Natural killer cell (primary cell): ENCODE results near the gene WFS1. TPM values are rescaled to one million over a fixed set of nuclear protein-coding genes. Genes with fewer than 3 reads are reported as not detected.

Source experiments
- ATAC-seq, 3 donors: fragments of 150-1000 bp in 2 of 3; fragments of 200-7000 bp in 1 of 3; cut with Tn5 transposase; 1 replicate in 1 of 3; 2 replicates in 2 of 3; pipeline ENCODE4 v1.10.0; 2021; ENCODE audit warnings: mild to moderate bottlenecking in 2 of 3, moderate library complexity in 2 of 3
- DNase-seq, 2 donors: peaks; one replicate each; pipeline versions ENCODE4 v3.0.0 to v3.0.0-alpha.2; 2013 to 2021; ENCODE audit warnings: mixed read lengths in 1 of 2
- H3K27ac ChIP-seq: one replicate; pipeline ENCODE4 v1.5.1; 2013; ENCODE audit warnings: mild to moderate bottlenecking, low read length
- H3K27me3 ChIP-seq: one replicate; pipeline ENCODE4 v1.6.1; 2013; ENCODE audit warnings: low read length; ENCODE audit not compliant: control insufficient read depth, insufficient read depth
- H3K36me3 ChIP-seq: one replicate; pipeline ENCODE4 v1.6.1; 2013; ENCODE audit warnings: low read length; ENCODE audit not compliant: control insufficient read depth, insufficient read depth
- H3K4me1 ChIP-seq: one replicate; pipeline ENCODE4 v1.6.1; 2013; ENCODE audit warnings: low read length; ENCODE audit not compliant: control insufficient read depth, insufficient read depth
- H3K4me3 ChIP-seq: one replicate; pipeline ENCODE4 v1.5.1; 2013; ENCODE audit warnings: low read length
- H3K9me3 ChIP-seq: one replicate; pipeline ENCODE4 v1.6.1; 2013; ENCODE audit warnings: low read length; ENCODE audit not compliant: control insufficient read depth, insufficient read depth
- H3K27ac Mint-ChIP-seq, 2 donors: one replicate each; pipeline ENCODE4 v1.8.0; 2022; ENCODE audit warnings: mild to moderate bottlenecking in 2 of 2, mixed read lengths in 2 of 2, moderate library complexity in 1 of 2
- H3K27me3 Mint-ChIP-seq, 2 donors: one replicate each; pipeline ENCODE4 v1.8.0; 2022; ENCODE audit warnings: low read depth in 2 of 2, mixed read lengths in 2 of 2
- H3K36me3 Mint-ChIP-seq: one replicate; pipeline ENCODE4 v1.8.0; 2022; ENCODE audit warnings: mixed read lengths
- H3K4me1 Mint-ChIP-seq, 2 donors: one replicate each; pipeline ENCODE4 v1.8.0; 2022; ENCODE audit warnings: mixed read lengths in 2 of 2
- H3K4me3 Mint-ChIP-seq: one replicate; pipeline ENCODE4 v1.8.0; 2022; ENCODE audit warnings: mild to moderate bottlenecking, moderate library complexity, mixed read lengths
- H3K9me3 Mint-ChIP-seq, 2 donors: one replicate each; pipeline ENCODE4 v1.8.0; 2022; ENCODE audit warnings: mixed read lengths in 2 of 2
- WGBS: methylation state at CpG from one replicate; pipeline ENCODE4 v1.1.7; 2013; ENCODE audit warnings: missing lambda C conversion rate; ENCODE audit not compliant: insufficient coverage; 5-methylcytosine and 5-hydroxymethylcytosine counted together
- intact Hi-C: fragments of 100-400 bp; cut with micrococcal nuclease; formaldehyde crosslinking; loops from one replicate; pipeline ENCODE4 v1.14.2; 2022
- total RNA-seq, 4 donors: library from RNA; stranded (reverse); fragments of 120-200 nt in 1 of 4; gene quantifications; one replicate each; pipeline versions ENCODE4 v1.2.3 to v1.2.4, GENCODE V29; 2013 to 2022
- TF ChIP-seq, protein P1 (sequence below): fragments of 200-600 bp; IDR thresholded peaks from one replicate; pipeline ENCODE4 v1.8.0; 2022; ENCODE audit warnings: antibody characterized with exemption

Gene WFS1
- total RNA-seq, 3 donors from 2014 or later (not counting 1 experiment from before 2014, with no cell fraction given) = 3.0 to 5.6 (median 3.5) TPM

DNA sequence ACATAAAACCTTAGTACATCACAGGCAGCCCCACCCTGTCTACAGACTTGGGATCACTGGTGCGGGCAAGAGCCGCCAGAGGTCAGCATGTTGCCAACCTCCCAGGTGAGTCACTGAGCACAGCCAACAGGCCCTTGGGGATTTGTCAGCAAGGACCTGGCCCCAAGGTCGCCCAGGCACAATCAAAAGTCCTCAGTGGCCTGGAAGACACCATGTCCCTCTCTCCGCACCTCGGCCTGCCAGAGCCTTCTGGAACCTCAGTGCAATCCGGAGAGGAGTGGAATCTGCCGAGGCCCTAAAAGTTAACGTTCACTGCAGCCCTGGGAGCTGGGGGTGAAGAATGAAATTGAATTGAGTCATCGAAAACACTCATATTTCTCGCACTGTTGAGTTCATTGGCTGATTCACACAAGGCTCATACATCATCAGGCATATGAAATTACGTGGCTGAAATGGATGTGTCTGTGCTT lies 74.3 kb downstream of the WFS1 start:
- no peak overlapping the region for H3K27ac ChIP-seq
- peaks cover 9% of the 10 kb centered on the region for H3K4me1 ChIP-seq
- Mint-ChIP-seq H3K27me3 (peaks cover 0 to 9% of the 10 kb centered on the region in 2 donors), H3K4me1 (peaks cover 20 to 26% of the 10 kb centered on the region in 2 donors), H3K27ac (no peak overlapping the region), H3K9me3 (no peaks in the 10 kb centered on the region), H3K36me3 (no peaks in the 10 kb centered on the region), H3K4me3 (no peak overlapping the region)
- DNase-seq (no peak), ATAC-seq (no peak)
- no peak overlapping the region for H3K4me3 ChIP-seq
- intact Hi-C loops = no loop called here
- TF ChIP-seq, protein P1, sequence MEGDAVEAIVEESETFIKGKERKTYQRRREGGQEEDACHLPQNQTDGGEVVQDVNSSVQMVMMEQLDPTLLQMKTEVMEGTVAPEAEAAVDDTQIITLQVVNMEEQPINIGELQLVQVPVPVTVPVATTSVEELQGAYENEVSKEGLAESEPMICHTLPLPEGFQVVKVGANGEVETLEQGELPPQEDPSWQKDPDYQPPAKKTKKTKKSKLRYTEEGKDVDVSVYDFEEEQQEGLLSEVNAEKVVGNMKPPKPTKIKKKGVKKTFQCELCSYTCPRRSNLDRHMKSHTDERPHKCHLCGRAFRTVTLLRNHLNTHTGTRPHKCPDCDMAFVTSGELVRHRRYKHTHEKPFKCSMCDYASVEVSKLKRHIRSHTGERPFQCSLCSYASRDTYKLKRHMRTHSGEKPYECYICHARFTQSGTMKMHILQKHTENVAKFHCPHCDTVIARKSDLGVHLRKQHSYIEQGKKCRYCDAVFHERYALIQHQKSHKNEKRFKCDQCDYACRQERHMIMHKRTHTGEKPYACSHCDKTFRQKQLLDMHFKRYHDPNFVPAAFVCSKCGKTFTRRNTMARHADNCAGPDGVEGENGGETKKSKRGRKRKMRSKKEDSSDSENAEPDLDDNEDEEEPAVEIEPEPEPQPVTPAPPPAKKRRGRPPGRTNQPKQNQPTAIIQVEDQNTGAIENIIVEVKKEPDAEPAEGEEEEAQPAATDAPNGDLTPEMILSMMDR = no peak
- no peaks in the 10 kb centered on the region for H3K9me3 ChIP-seq
- H3K27me3 ChIP-seq = no peaks in the 10 kb centered on the region
- WGBS = 74% methylated on average over 11 of the region's 11 CpGs
- H3K36me3 ChIP-seq = no peaks in the 10 kb centered on the region

DNA sequence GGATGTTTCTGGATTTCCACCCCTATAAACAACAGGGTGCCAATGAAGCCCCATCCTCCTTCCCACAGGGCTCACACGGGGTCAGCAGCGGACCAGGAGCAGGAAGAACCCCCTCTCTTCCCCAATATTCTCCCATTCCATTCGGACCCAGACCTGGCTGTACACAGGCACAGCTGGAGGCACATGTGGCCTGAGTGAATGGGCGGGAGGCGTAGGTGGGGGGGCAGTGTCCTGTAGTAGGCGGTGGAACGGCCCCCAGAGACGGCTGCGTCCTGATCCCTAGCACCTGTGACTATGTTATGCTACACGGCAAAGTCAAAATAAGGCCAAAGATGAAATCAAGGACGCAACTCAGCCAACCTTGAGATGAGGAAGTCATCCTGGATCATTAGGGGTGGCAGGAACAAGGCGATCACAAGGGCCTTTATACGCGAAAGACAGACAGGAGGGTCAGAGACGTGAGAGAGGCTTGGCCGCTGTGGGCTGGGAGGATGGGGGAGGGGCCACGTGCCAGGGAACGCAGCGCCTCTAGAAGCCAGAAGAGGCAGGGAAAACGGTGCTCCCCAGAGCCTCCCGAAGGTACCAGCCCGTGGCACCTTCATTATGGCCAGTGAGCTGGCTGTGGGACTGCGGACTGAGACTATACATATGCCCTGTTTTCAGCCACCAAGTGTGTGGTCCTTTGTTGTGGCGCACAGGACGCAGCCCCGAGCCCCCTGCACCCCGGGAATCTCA lies 75.6 kb downstream of the WFS1 start:
- Mint-ChIP-seq H3K4me1 (peaks cover 7 to 18% of the 10 kb centered on the region in 2 donors), H3K27me3 (peaks cover 0 to 9% of the 10 kb centered on the region in 2 donors), H3K36me3 (no peaks in the 10 kb centered on the region), H3K4me3 (no peak overlapping the region), H3K9me3 (no peaks in the 10 kb centered on the region), H3K27ac (no peak overlapping the region)
- Histone ChIP-seq H3K4me3 (no peak overlapping the region), H3K4me1 (no peaks in the 10 kb centered on the region), H3K27me3 (no peaks in the 10 kb centered on the region), H3K9me3 (no peaks in the 10 kb centered on the region), H3K36me3 (no peaks in the 10 kb centered on the region), H3K27ac (no peak overlapping the region)
- ATAC-seq (no peak), DNase-seq (no peak)
- intact Hi-C loops = no loop called here
- WGBS = 81% methylated on average over 27 of the region's 27 CpGs
- TF ChIP-seq, protein P1 = no peak

DNA sequence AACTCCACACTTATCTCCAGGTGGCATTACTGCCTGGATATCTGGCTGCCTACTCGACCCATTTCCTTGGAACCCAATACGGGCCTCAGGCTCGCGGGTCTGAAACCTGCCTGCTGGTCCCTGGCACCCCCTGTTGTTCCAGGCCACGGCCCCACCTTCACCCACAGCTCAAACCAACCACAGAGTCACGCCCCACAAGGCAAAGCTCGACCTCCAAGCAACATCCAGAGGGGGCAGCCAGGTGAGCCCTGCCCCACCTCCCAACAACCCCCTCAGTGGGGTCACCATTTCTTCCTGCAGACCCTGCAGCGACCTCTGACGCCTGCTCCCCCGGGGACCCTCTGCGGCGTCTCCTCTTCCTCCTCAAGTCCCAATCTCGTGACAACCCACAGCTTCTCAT lies 76.2 kb downstream of the WFS1 start:
- intact Hi-C loops = no loop called here
- no peaks in the 10 kb centered on the region for H3K36me3 ChIP-seq

More for the DNA sequence above, 76.2 kb downstream of the WFS1 start:
- Mint-ChIP-seq H3K36me3 (no peaks in the 10 kb centered on the region), H3K27ac (no peak overlapping the region), H3K9me3 (no peaks in the 10 kb centered on the region), H3K27me3 (peaks cover 0 to 9% of the 10 kb centered on the region in 2 donors), H3K4me1 (peaks cover 1 to 13% of the 10 kb centered on the region in 2 donors), H3K4me3 (no peak overlapping the region)
- no peaks in the 10 kb centered on the region for H3K9me3 ChIP-seq
- ATAC-seq (no peak), DNase-seq (no peak)
- no peaks in the 10 kb centered on the region for H3K27me3 ChIP-seq
- TF ChIP-seq, protein P1 = no peak
- WGBS = 77% methylated on average over 13 of the region's 13 CpGs
- H3K4me3 ChIP-seq = no peak overlapping the region
- H3K4me1 ChIP-seq = no peaks in the 10 kb centered on the region
- H3K27ac ChIP-seq = no peak overlapping the region
